SH-SY5Y (cell line): ENCODE results near the gene CD63.

Experiments
- GATA2 ChIP-seq: IDR thresholded peaks from 2 replicates; pipeline ENCODE4 v1.6.1; 2011; ENCODE audit warnings: mild to moderate bottlenecking, low read depth, low read length
- GATA3 ChIP-seq: IDR thresholded peaks from 2 replicates; pipeline ENCODE4 v1.6.1; 2011; ENCODE audit warnings: low read depth, mild to moderate bottlenecking, low read length, moderate library complexity

DNA sequence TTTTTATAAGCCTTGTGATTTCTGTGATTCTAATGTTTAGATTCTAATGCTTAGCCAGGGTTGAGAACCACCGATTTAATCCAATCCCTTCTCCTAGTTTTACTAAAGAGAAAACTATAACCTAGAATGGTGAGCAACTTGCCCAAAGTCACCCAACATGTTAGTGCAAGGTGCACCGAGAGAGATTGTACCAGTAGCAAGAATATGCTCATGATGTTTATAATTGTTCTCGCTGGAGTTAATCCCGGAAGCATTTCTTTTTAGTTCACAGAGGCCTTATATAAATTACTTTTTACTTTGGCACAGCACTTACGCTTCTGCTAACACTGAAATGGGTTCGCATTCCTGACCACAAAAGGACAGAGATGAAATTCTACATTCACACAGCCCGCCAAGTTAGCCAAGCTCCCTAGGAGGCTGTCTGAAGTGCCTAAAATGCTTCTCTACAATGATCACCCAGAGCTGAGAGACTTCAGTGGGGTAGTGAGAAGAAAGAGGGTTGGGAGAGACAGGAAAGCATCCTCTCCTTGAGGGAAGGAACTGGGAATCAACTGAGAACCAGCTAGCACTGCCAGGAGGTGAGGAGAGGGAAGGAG, 13.5 kb downstream of the CD63 start:
- TF ChIP-seq GATA2 (no peak), GATA3 (no peak)
